ENCODE measurements around the gene PLXNB3. TPM values are rescaled to one million over a fixed set of nuclear protein-coding genes. Genes with fewer than 3 reads are reported as not detected.
"Not testable (repeated sequence)": the region's sequence is repeated elsewhere in the genome, so short reads cannot be mapped to it uniquely, and the experiment has no call there.

PLXNB3 gene
- total RNA-seq, 1 donor from 2014 or later = not detected

DNA sequence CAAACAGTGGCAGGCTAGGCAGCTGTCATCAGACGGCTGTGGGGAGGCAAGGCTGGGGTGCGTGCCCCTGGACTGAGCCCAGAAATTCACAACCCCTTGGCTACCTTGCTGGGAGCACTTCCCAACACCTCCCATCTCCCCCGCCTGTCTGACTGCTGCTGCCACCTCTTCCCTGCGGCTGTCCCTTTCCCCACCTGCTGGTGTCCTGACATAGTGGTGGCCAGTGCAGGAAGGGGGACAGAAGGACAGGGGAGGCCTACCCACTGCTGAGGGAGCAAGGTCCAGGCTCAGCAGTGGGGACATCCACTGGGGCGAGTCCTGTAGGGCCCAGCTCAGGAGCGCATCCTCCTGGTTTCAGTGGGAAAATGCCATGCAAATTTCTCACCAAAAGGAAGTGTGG, 36.0 kb upstream of the PLXNB3 start:
- TF ChIP-seq, protein P1, sequence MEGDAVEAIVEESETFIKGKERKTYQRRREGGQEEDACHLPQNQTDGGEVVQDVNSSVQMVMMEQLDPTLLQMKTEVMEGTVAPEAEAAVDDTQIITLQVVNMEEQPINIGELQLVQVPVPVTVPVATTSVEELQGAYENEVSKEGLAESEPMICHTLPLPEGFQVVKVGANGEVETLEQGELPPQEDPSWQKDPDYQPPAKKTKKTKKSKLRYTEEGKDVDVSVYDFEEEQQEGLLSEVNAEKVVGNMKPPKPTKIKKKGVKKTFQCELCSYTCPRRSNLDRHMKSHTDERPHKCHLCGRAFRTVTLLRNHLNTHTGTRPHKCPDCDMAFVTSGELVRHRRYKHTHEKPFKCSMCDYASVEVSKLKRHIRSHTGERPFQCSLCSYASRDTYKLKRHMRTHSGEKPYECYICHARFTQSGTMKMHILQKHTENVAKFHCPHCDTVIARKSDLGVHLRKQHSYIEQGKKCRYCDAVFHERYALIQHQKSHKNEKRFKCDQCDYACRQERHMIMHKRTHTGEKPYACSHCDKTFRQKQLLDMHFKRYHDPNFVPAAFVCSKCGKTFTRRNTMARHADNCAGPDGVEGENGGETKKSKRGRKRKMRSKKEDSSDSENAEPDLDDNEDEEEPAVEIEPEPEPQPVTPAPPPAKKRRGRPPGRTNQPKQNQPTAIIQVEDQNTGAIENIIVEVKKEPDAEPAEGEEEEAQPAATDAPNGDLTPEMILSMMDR (IDR thresholded peaks at IDR 0.05) = no peak
- ATAC-seq (ENCODE audit: low read depth) (no peak), DNase-seq (no peak)
- H3K27ac Mint-ChIP-seq = peak overlapping the region; percentile 35
- peaks cover 18% of the 10 kb centered on the region for H3K36me3 Mint-ChIP-seq (ENCODE audit: low read depth)
- H3K27me3 Mint-ChIP-seq = no peaks in the 10 kb centered on the region
- ChIA-PET CTCF (no interaction called here), POLR2A (interaction anchor here (1.0 to 1.2 kb wide), 2 partner anchors 25 to 197 kb away, joined by 3 to 4 read pairs; no protein-coding TSS in a partner anchor)
- H3K4me1 Mint-ChIP-seq = peaks cover 48% of the 10 kb centered on the region
- intact Hi-C loops (cut with micrococcal nuclease) = loop anchor here (5.0 to 10.0 kb wide), 2 partner anchors 34 to 647 kb away; partner anchors contain the start of genes EMD, FLNA and PLXNB3
- H3K4me3 Mint-ChIP-seq = no peak overlapping the region
- peaks cover 2% of the 10 kb centered on the region for H3K9me3 Mint-ChIP-seq

DNA sequence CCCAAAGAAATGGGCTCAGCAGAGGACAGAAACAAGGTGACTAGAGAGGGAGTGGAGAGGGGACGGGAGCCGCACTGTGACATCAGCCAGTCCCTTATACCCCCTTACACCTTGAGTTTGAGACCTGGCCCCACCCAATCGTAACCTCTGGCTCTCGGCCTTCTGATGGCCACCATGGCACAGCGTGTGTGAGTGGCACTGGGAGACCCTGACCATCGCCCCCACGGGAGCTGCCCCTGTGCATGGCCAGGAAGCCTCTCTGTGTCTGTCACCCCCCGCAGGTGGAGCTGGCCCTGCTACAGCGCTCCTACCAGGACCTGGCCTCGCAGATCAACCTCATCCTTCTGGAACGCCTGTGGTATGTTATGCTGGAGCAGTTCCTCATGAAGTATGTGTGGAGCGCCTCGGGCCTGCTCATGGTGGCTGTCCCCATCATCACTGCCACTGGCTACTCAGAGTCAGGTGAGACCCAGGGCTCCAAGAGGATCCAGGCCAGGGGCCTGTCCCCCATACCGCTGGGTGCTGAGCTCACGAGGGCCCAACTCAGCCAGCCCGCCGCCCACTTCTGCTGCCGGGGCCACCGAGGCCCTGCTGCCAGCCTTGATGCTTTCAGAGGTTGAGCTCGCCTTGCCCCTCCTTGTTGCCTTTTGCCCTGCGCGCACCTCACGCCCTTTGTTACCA, 35.0 kb upstream of the PLXNB3 start:
- ATAC-seq (ENCODE audit: low read depth) (no peak), DNase-seq (no peak)
- TF ChIP-seq, protein P1 (IDR thresholded peaks at IDR 0.05) = no peak
- peaks cover 44% of the 10 kb centered on the region for H3K4me1 Mint-ChIP-seq
- peaks cover 2% of the 10 kb centered on the region for H3K9me3 Mint-ChIP-seq
- H3K4me3 Mint-ChIP-seq = no peak overlapping the region
- ChIA-PET POLR2A (no interaction called here), CTCF (no interaction called here)
- intact Hi-C loops (cut with micrococcal nuclease) = loop anchor here (5.0 to 10.0 kb wide), 2 partner anchors 33 to 646 kb away; partner anchors contain the start of genes EMD, FLNA and PLXNB3
- H3K27me3 Mint-ChIP-seq = no peaks in the 10 kb centered on the region
- H3K36me3 Mint-ChIP-seq (ENCODE audit: low read depth) = peaks cover 18% of the 10 kb centered on the region
- H3K27ac Mint-ChIP-seq = no peak overlapping the region

DNA sequence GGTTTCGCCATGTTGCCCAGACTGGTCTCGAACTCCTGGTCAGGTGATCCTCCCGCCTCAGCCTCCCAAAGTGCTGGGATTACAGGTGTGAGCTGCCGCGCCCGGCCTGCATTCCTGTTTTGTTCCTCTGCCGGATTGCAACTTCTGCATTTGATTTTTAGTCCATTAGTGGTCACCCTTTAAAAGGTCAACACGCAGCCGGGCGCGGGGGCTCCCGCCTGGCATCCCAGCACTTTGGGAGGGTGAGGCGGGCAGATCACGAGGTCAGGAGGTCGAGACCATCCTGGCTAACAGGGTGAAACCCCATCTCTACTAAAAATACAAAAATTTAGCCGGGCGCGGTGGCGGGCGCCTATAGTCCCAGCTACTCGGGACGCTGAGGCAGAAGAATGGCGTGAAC, 33.9 kb upstream of the PLXNB3 start:
- POLR2A ChIA-PET; DNase-seq; H3K27ac Mint-ChIP-seq; H3K27me3 Mint-ChIP-seq; CTCF ChIA-PET; H3K9me3 Mint-ChIP-seq; ATAC-seq (ENCODE audit: low read depth); intact Hi-C loops (cut with micrococcal nuclease); H3K4me3 Mint-ChIP-seq: not testable (repeated sequence)
- peaks cover 47% of the 10 kb centered on the region for H3K4me1 Mint-ChIP-seq
- H3K36me3 Mint-ChIP-seq (ENCODE audit: low read depth) = peaks cover 20% of the 10 kb centered on the region

DNA sequence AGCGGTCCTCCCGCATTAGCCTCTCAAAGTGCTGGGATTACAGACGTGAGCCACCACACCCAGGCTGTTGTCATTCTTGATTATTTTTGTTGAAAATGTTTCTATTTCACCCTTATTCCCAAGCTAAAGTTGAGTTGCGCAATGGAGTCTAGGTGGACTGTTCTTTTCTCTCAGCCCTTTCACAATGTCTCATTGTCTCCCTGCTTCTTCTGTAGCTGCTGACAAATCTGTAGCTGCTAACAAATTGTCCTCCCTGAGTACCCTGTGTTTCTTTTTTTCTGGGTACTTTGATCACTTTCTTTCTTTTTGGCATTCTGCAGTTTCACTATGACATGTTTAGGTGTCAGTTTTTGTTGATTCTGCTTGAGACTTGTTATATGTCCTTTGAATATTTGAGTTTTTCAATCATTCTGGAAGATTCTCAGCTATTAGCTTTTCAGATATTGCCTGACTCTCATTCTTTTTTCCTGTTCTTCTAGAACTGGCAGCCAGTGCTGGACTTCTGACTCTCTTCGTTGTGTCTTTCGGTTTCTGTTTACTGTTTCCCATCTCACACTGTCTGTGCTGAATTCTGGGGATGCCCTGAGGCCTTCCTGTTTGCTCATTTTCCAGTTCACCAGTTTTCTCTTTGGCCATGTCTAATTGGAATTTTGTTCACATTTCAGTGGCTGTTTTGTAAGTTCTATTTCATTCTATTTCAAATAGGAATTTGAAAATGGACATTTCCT, 32.8 kb upstream of the PLXNB3 start:
- TF ChIP-seq, protein P1 (IDR thresholded peaks at IDR 0.05) = no peak
- ChIA-PET POLR2A (no interaction called here), CTCF (no interaction called here)
- Mint-ChIP-seq H3K4me3 (no peak overlapping the region), H3K36me3 (ENCODE audit: low read depth) (peaks cover 25% of the 10 kb centered on the region), H3K27ac (no peak overlapping the region), H3K27me3 (no peaks in the 10 kb centered on the region), H3K9me3 (peaks cover 2% of the 10 kb centered on the region), H3K4me1 (peaks cover 45% of the 10 kb centered on the region)
- ATAC-seq (ENCODE audit: low read depth) (no peak), DNase-seq (no peak)
- intact Hi-C loops (cut with micrococcal nuclease) = no loop called here

DNA sequence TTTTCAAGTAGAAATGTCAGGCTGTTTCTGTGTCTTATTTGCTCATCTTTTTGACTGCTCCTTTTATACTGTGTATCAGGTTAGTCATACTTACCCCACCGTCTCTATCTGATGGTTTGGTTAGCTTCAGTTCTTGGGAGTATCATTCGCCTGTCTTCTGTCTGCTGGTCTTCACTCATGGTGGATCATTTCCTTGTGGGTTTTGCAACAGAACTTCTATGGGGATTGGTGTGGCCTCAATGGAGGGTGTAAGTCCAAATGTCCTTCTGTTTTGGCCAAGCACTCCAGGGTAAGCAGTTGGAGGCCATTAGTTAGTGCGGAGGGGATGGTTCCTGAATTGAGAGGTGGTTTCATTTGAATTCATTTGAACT, 32.2 kb upstream of the PLXNB3 start:
- CTCF ChIA-PET = no interaction called here
- Mint-ChIP-seq H3K4me3 (no peak overlapping the region), H3K4me1 (peaks cover 41% of the 10 kb centered on the region), H3K27ac (no peak overlapping the region), H3K27me3 (no peaks in the 10 kb centered on the region), H3K9me3 (peaks cover 2% of the 10 kb centered on the region), H3K36me3 (ENCODE audit: low read depth) (peaks cover 28% of the 10 kb centered on the region)
- ATAC-seq (ENCODE audit: low read depth) (no peak), DNase-seq (no peak)
- intact Hi-C loops (cut with micrococcal nuclease) = no loop called here
- POLR2A ChIA-PET = no interaction called here
- TF ChIP-seq, protein P1 (IDR thresholded peaks at IDR 0.05) = no peak
